ENCODE data around the gene FXN.
A peak's percentile ranks its signal among the peaks of the same experiment; 100 is the strongest.
"Not testable (repeated sequence)": the region's sequence is repeated elsewhere in the genome, so short reads cannot be mapped to it uniquely, and the experiment has no call there.

FXN gene

DNA sequence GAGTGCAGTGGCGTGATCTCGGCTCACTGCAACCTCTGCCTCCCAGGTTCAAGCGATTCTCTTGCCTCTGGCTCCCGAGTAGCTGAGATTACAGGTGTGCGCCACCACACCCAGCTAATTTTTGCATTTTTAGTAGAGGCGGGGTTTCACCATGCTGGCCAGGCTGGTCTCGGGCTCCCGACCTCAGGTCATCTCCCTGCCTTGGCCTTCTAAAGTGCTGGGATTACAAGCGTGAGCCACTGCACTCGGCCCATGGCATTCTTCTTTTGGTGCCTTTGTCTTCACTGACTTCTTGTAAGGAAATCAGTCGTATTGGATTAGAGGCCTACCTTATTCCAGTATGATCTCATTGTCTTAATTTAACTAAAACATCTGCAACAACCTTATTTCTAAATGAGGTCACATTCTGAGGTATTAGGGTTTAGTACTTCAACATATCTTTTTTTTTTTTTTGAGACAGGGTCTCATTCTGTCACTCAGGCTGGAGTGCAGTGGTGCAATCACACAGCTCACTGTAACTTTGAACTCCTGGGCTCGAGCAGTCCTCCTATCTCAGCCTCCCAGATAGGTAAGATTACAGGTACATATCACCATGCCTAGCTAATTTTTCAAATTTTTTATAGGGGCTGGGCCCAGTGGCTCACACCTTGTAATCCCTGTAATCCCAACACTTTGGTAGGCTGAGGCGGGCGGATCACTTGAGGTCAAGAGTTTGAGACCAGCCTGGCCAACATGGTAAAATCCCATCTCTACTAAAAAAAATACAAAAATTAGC is 59.0 kb downstream of the FXN start:
- H3K27ac ChIP-seq (ENCODE audit: low read depth, low read length); H3K4me1 ChIP-seq (ENCODE audit: control insufficient read depth, insufficient read depth, low read length); H3K9ac ChIP-seq (ENCODE audit: low read length); H3K36me3 ChIP-seq (ENCODE audit: control insufficient read depth, insufficient read depth, low read length); H3K27me3 ChIP-seq (ENCODE audit: control insufficient read depth, insufficient read depth, low read length); H3K4me3 ChIP-seq (ENCODE audit: low read length): not testable (repeated sequence)

DNA sequence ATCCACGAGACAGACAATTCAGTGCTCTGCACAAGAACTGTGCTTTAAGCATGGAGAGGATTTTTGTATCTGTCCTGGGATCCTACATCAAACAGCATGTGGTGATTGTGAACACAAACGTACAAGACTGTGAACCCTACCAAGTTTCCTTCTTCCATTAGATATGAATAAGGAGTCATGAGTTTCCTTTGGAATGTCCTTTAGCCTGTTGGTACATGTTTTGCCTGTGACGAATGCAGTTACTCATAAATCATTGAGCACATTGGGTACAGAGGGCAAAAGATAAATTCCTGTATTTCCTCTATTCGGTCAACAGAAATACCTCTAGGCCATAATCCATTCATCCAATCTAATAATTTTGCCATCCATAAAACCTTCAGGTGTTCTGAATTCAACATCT is 61.5 kb downstream of the FXN start:
- no peak overlapping the region for H3K27ac ChIP-seq (ENCODE audit: low read depth, low read length)
- no peaks in the 10 kb centered on the region for H3K36me3 ChIP-seq (ENCODE audit: control insufficient read depth, insufficient read depth, low read length)
- no peaks in the 10 kb centered on the region for H3K4me1 ChIP-seq (ENCODE audit: control insufficient read depth, insufficient read depth, low read length)
- H3K4me3 ChIP-seq (ENCODE audit: low read length) = no peak overlapping the region
- H3K27me3 ChIP-seq (ENCODE audit: control insufficient read depth, insufficient read depth, low read length) = no peaks in the 10 kb centered on the region
- H3K9ac ChIP-seq (ENCODE audit: low read length) = no peak overlapping the region

- H3K9ac ChIP-seq (ENCODE audit: low read length) = no peak overlapping the region
Measured at GRCh38 chr9:69097923-69098593, 62.5 kb downstream of the FXN start.

DNA sequence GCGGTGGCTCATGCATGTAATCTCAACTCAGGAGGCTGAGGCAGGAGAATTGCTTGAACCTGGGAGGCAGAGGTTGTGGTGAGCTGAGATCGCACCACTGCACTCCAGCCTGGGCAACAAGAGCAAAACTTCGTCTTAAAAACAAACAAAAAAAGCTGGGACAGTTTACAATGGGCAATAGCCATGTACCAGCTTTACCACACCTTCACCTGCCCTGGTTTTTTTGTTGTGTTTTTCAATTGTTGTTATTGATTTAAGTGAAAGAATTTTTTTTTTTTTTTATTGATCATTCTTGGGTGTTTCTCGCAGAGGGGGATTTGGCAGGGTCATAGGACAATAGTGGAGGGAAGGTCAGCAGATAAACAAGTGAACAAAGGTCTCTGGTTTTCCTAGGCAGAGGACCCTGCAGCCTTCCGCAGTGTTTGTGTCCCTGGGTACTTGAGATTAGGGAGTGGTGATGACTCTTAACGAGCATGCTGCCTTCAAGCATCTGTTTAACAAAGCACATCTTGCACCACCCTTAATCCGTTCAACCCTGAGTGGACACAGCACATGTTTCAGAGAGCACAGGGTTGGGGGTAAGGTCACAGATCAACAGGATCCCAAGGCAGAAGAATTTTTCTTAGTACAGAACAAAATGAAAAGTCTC is 67.9 kb downstream of the FXN start:
- not testable (repeated sequence) for H3K27me3 ChIP-seq (ENCODE audit: control insufficient read depth, insufficient read depth, low read length); H3K36me3 ChIP-seq (ENCODE audit: control insufficient read depth, insufficient read depth, low read length); H3K27ac ChIP-seq (ENCODE audit: low read depth, low read length); H3K4me3 ChIP-seq (ENCODE audit: low read length); H3K4me1 ChIP-seq (ENCODE audit: control insufficient read depth, insufficient read depth, low read length); H3K9ac ChIP-seq (ENCODE audit: low read length)

More at GRCh38 chr9:69097923-69098593, 62.5 kb downstream of the FXN start:
- Histone ChIP-seq H3K4me3 (ENCODE audit: low read length) (no peak overlapping the region), H3K27ac (ENCODE audit: low read depth, low read length) (no peak overlapping the region), H3K27me3 (ENCODE audit: control insufficient read depth, insufficient read depth, low read length) (no peaks in the 10 kb centered on the region), H3K4me1 (ENCODE audit: control insufficient read depth, insufficient read depth, low read length) (no peaks in the 10 kb centered on the region), H3K36me3 (ENCODE audit: control insufficient read depth, insufficient read depth, low read length) (no peaks in the 10 kb centered on the region)

DNA sequence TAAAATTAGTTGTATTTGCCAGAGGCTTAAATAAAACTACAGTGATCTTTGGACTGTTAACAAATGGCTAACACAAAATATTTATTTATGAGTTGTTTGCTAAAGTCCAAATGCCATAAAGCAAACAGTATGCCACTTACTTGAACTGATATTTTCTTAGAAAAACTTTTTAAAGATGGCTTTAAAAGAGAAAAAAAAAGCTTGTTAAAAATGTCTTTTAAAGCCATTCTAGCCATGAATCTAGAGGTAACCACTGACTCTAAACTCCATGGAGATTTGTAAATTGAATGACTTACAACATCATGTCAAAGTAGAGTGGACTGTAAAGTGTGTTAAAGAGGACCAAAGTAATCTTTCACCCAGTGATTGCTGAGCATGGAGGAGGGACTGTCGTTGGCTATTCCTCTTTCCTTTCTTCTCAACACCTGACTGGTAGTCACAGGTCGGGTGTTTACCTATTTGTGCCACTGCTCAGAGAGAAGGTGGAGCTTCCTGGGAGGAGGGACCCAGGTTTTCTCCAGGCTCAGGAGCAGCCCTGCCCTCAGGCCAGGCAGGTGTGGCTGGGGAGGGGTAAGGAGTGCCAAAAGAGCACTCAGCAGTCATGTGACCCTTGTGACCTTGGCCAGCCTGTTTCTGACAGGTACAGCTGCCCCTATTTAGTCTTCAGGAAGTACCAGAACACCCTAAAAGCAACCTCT is 69.4 kb downstream of the FXN start:
- no peaks in the 10 kb centered on the region for H3K4me1 ChIP-seq (ENCODE audit: control insufficient read depth, insufficient read depth, low read length)
- H3K27ac ChIP-seq (ENCODE audit: low read depth, low read length) = no peak overlapping the region
- H3K27me3 ChIP-seq (ENCODE audit: control insufficient read depth, insufficient read depth, low read length) = no peaks in the 10 kb centered on the region
- H3K9ac ChIP-seq (ENCODE audit: low read length) = no peak overlapping the region
- no peaks in the 10 kb centered on the region for H3K36me3 ChIP-seq (ENCODE audit: control insufficient read depth, insufficient read depth, low read length)
- no peak overlapping the region for H3K4me3 ChIP-seq (ENCODE audit: low read length)

- Histone ChIP-seq H3K4me1 (ENCODE audit: control insufficient read depth, insufficient read depth, low read length) (no peaks in the 10 kb centered on the region), H3K27ac (ENCODE audit: low read depth, low read length) (no peak overlapping the region)
Measured at GRCh38 chr9:69107771-69108170, 72.2 kb downstream of the FXN start.

DNA sequence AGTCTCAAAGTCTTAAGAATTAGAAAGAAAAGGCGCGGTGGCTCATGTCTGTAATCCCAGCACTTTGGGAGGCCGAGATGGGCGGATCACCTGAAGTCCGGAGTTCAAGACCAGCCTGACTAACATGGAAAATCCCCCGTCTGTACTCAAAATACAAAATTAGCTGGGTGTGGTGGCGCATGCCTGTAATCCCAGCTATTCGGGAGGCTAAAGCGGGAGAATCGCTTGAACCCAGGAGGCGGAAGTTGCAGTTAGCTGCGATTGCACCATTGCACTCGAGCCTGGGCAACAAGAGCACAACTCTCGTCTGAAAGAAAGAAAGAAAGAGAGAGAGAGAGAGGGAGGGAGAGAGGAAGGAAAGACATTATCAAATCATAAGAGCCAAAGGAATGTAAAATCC is 73.2 kb downstream of the FXN start:
- H3K27me3 ChIP-seq (ENCODE audit: control insufficient read depth, insufficient read depth, low read length); H3K4me3 ChIP-seq (ENCODE audit: low read length); H3K4me1 ChIP-seq (ENCODE audit: control insufficient read depth, insufficient read depth, low read length); H3K36me3 ChIP-seq (ENCODE audit: control insufficient read depth, insufficient read depth, low read length); H3K27ac ChIP-seq (ENCODE audit: low read depth, low read length); H3K9ac ChIP-seq (ENCODE audit: low read length): not testable (repeated sequence)

More at GRCh38 chr9:69107771-69108170, 72.2 kb downstream of the FXN start:
- H3K36me3 ChIP-seq (ENCODE audit: control insufficient read depth, insufficient read depth, low read length) = no peaks in the 10 kb centered on the region
- H3K4me3 ChIP-seq (ENCODE audit: low read length) = no peak overlapping the region
- no peaks in the 10 kb centered on the region for H3K27me3 ChIP-seq (ENCODE audit: control insufficient read depth, insufficient read depth, low read length)
- no peak overlapping the region for H3K9ac ChIP-seq (ENCODE audit: low read length)

DNA sequence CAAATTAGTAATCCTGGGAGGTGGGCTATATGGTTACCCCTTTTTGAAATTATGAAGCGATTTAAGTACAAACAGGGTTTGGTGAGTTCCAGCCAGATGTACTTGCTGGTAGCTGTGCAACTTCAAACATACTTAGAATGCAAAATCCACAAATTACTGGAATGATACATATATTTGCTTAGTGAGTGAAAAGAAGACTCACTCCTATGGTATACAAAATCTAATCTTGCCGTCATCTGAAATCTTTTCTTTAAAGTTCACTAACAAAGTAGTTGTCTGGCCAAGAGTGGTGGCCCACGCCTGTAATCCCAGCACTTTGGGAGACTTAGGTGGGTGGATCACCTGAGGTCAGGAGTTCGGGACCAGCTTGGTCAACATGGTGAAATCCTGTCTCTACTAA is 73.6 kb downstream of the FXN start:
- Histone ChIP-seq H3K27me3 (ENCODE audit: control insufficient read depth, insufficient read depth, low read length) (no peaks in the 10 kb centered on the region), H3K9ac (ENCODE audit: low read length) (no peak overlapping the region), H3K4me3 (ENCODE audit: low read length) (no peak overlapping the region), H3K27ac (ENCODE audit: low read depth, low read length) (no peak overlapping the region), H3K36me3 (ENCODE audit: control insufficient read depth, insufficient read depth, low read length) (no peaks in the 10 kb centered on the region), H3K4me1 (ENCODE audit: control insufficient read depth, insufficient read depth, low read length) (no peaks in the 10 kb centered on the region)

GRCh38 chr9:69112646-69113045 is 77.1 kb downstream of the FXN start:
- not testable (repeated sequence) for H3K27me3 ChIP-seq (ENCODE audit: control insufficient read depth, insufficient read depth, low read length); H3K27ac ChIP-seq (ENCODE audit: low read depth, low read length); H3K36me3 ChIP-seq (ENCODE audit: control insufficient read depth, insufficient read depth, low read length); H3K9ac ChIP-seq (ENCODE audit: low read length); H3K4me3 ChIP-seq (ENCODE audit: low read length); H3K4me1 ChIP-seq (ENCODE audit: control insufficient read depth, insufficient read depth, low read length)

DNA sequence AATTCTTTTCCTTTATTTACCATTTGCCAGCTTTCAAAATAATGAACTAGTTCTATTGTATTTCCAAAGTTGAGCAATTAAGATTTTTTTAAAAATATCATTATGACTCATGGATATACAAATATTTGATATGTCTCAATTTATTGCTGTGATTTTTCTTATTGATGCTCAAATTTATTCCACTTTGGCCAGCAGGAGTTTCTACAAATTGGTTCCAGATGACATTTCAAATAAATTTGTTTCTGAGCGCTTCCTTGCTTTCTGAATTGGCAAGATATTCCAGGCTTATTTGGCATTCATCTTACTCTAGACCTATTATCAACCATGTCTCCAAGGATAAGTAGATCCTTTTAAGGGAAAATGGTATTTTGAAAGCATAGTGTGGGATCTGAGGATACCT is 80.1 kb downstream of the FXN start:
- no peaks in the 10 kb centered on the region for H3K27me3 ChIP-seq (ENCODE audit: control insufficient read depth, insufficient read depth, low read length)

DNA sequence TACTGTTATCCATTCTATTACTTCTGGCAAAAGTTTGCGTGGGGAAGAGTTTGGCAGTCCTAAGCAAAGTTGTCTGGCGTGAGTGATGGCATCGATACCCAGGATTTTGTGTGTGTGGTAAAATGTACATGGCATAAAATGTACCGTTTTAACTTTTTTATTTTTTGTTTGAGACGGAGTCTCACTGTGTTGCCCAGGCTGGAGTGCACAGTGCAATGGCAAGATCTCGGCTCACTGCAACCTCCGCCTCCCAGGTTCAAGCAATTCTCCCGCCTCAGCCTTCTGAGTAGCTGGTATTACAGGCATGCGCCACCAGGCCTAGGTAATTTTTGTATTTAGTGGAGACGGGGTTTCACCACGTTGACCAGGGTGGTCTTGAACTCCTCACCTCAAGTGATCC is 83.1 kb downstream of the FXN start:
- H3K36me3 ChIP-seq (ENCODE audit: control insufficient read depth, insufficient read depth, low read length) = no peaks in the 10 kb centered on the region
- H3K27ac ChIP-seq (ENCODE audit: low read depth, low read length) = no peak overlapping the region

More for the DNA sequence above, 80.1 kb downstream of the FXN start:
- H3K4me3 ChIP-seq (ENCODE audit: low read length) = no peak overlapping the region
- no peak overlapping the region for H3K9ac ChIP-seq (ENCODE audit: low read length)
- H3K36me3 ChIP-seq (ENCODE audit: control insufficient read depth, insufficient read depth, low read length) = no peaks in the 10 kb centered on the region
- H3K27ac ChIP-seq (ENCODE audit: low read depth, low read length) = no peak overlapping the region
- H3K4me1 ChIP-seq (ENCODE audit: control insufficient read depth, insufficient read depth, low read length) = no peaks in the 10 kb centered on the region

GRCh38 chr9:69120380-69121154 is 85.0 kb downstream of the FXN start:
- Histone ChIP-seq H3K27me3 (ENCODE audit: control insufficient read depth, insufficient read depth, low read length) (no peaks in the 10 kb centered on the region), H3K9ac (ENCODE audit: low read length) (no peak overlapping the region), H3K4me1 (ENCODE audit: control insufficient read depth, insufficient read depth, low read length) (peaks cover 4% of the 10 kb centered on the region), H3K27ac (ENCODE audit: low read depth, low read length) (peak overlapping the region; percentile 32), H3K4me3 (ENCODE audit: low read length) (peak overlapping the region; percentile 96), H3K36me3 (ENCODE audit: control insufficient read depth, insufficient read depth, low read length) (no peaks in the 10 kb centered on the region)

More for the DNA sequence above, 83.1 kb downstream of the FXN start:
- Histone ChIP-seq H3K4me3 (ENCODE audit: low read length) (no peak overlapping the region), H3K27me3 (ENCODE audit: control insufficient read depth, insufficient read depth, low read length) (no peaks in the 10 kb centered on the region), H3K4me1 (ENCODE audit: control insufficient read depth, insufficient read depth, low read length) (peaks cover 4% of the 10 kb centered on the region), H3K9ac (ENCODE audit: low read length) (no peak overlapping the region)

Data from rectal smooth muscle tissue (tissue), 1 donor.